PC-3 (cell line): ENCODE measurements around the gene SDK2. TPM values are rescaled to one million over a fixed set of nuclear protein-coding genes. Genes with fewer than 3 reads are reported as not detected.

Experiments used
- ATAC-seq: fragments of 200-7000 bp; cut with Tn5 transposase; 2 replicates; pipeline ENCODE4 v1.9.1; 2020; ENCODE audit warnings: mild to moderate bottlenecking, moderate library complexity
- BruUV-seq: library from RNA; stranded (reverse); fragments of 400-500 nt; replicated peaks from 2 replicates; lab custom pipeline; 2021; lab: Mats Ljungman, UMichigan
- CTCF ChIA-PET: fragments of 300-600 bp; sonication (Branson Sonifier 250); formaldehyde crosslinking; loops from one replicate; lab custom pipeline; 2022; ENCODE audit warnings: antibody characterized with exemption; lab: Charles Lee
- POLR2A ChIA-PET: fragments of 300-600 bp; sonication (Branson Sonifier 250); formaldehyde crosslinking; loops from one replicate; lab custom pipeline; 2022; ENCODE audit warnings: antibody characterized with exemption; ENCODE audit not compliant: unreplicated experiment; lab: Charles Lee
- DNase-seq: peaks from one replicate; pipeline ENCODE4 v3.0.0-alpha.2; 2015
- H2AFZ ChIP-seq: fragments of 300-600 bp; sonication (generic); 2 replicates; pipeline ENCODE4 v1.6.0; 2016; ENCODE audit warnings: antibody characterized with exemption, low read length
- H3F3A ChIP-seq: fragments of 300-600 bp; sonication (generic); one replicate; pipeline ENCODE4 v1.6.0; 2017; ENCODE audit warnings: antibody characterized with exemption, low read length, control low read depth, mild to moderate bottlenecking; ENCODE audit not compliant: unreplicated experiment
- H3K27ac ChIP-seq: fragments of 300-600 bp; sonication (generic); 2 replicates; pipeline ENCODE4 v1.5.1; 2016; ENCODE audit warnings: mild to moderate bottlenecking, low read length
- H3K27me3 ChIP-seq: fragments of 300-600 bp; sonication (generic); 2 replicates; pipeline ENCODE4 v1.6.1; 2016; ENCODE audit warnings: low read length, mixed read lengths
- H3K36me3 ChIP-seq: fragments of 300-600 bp; sonication (generic); 2 replicates; pipeline ENCODE4 v1.6.1; 2016; ENCODE audit warnings: low read depth, mixed run types, low read length, mixed read lengths
- H3K4me1 ChIP-seq: fragments of 300-600 bp; sonication (generic); 2 replicates; pipeline ENCODE4 v1.5.1; 2016; ENCODE audit warnings: low read length; ENCODE audit not compliant: insufficient read depth
- H3K4me2 ChIP-seq: fragments of 300-600 bp; sonication (generic); 2 replicates; pipeline ENCODE4 v1.6.0; 2016; ENCODE audit warnings: low read length
- H3K4me3 ChIP-seq: fragments of 300-600 bp; sonication (generic); 2 replicates; pipeline ENCODE4 v1.5.1; 2016; ENCODE audit warnings: mild to moderate bottlenecking, low read length, mixed read lengths
- H3K79me2 ChIP-seq: fragments of 300-600 bp; sonication (generic); 2 replicates; pipeline ENCODE4 v1.6.1; 2017; ENCODE audit warnings: low read length, mixed read lengths
- H3K9ac ChIP-seq: fragments of 300-600 bp; sonication (generic); 2 replicates; pipeline ENCODE4 v1.6.0; 2016; ENCODE audit warnings: mild to moderate bottlenecking, low read length
- H3K9me2 ChIP-seq: fragments of 300-600 bp; sonication (generic); replicated peaks from 2 replicates; pipeline ENCODE4 v1.6.1; 2016; ENCODE audit warnings: mixed run types, low read length, mixed read lengths
- H3K9me3 ChIP-seq: fragments of 300-600 bp; sonication (generic); 2 replicates; pipeline ENCODE4 v1.6.1; 2016; ENCODE audit warnings: low read length, mixed read lengths
- H4K20me1 ChIP-seq: fragments of 300-600 bp; sonication (generic); 2 replicates; pipeline ENCODE4 v1.6.1; 2016; ENCODE audit warnings: low read length, mixed read lengths
- CTCF ChIP-seq: fragments of 300-600 bp; sonication (generic); conservative IDR thresholded peaks from 2 replicates; pipeline ENCODE4 v1.5.1; 2017; ENCODE audit warnings: antibody characterized with exemption, low read depth, mild to moderate bottlenecking, low read length
- EZH2 ChIP-seq: fragments of 300-600 bp; sonication (generic); IDR thresholded peaks from one replicate; pipeline ENCODE4 v1.6.1; 2017; ENCODE audit warnings: antibody characterized with exemption, mild to moderate bottlenecking, low read length; ENCODE audit not compliant: unreplicated experiment
- EZH2phosphoT487 ChIP-seq: fragments of 300-600 bp; sonication (generic); IDR thresholded peaks from 2 replicates; pipeline ENCODE4 v1.6.1; 2018; ENCODE audit warnings: mild to moderate bottlenecking, antibody characterized with exemption, low read length, borderline replicate concordance
- intact Hi-C: fragments of 100-400 bp; cut with micrococcal nuclease; formaldehyde crosslinking; loops from 2 replicates; pipeline ENCODE4 v1.9.0; 2023
- total RNA-seq: library from RNA; depleted of rRNA; stranded (reverse); fragments of >200 nt; gene quantifications from 2 replicates; pipeline ENCODE4 v1.2.3, GENCODE V29; 2014

The SDK2 gene
- total RNA-seq, 1 experiment from 2014 or later, result 0.07 TPM

DNA sequence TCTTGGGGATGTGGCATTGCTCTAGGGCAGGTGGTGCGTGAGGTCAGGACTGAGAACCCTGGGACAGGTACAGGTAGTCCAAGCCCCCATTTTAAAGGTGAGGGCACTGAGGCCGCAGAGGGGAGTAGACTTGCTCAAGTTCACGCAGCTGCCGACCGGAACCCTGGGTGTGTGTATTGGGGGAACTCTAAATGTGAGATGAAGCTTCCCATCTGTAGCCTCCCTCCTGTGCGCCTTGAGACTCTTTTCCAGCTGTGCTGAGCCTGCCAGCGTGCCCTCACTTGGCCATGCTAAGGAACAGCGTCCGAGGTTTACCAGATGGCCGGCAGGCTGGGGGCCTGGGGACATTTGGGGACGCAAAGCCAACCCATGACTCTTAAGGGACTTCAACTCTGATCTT lies 253.4 kb downstream of the SDK2 start:
- peaks cover 20% of the 10 kb centered on the region; the same call in 1 of the 2 replicates for H3K27me3 ChIP-seq
- no peaks in the 10 kb centered on the region for H3K4me1 ChIP-seq
- BruUV-seq, result no TSS peak
- no peak for TF ChIP-seq CTCF
- TF ChIP-seq EZH2, result no peak
- TF ChIP-seq EZH2phosphoT487, result no peak
- ATAC-seq (no peak), DNase-seq (no peak)
- no peaks in the 10 kb centered on the region for H3K36me3 ChIP-seq
- no peaks in the 10 kb centered on the region for H3K79me2 ChIP-seq
- no peaks in the 10 kb centered on the region for H4K20me1 ChIP-seq
- no peak overlapping the region for H3K9ac ChIP-seq
- ChIA-PET CTCF (no interaction called here), POLR2A (no interaction called here)
- no peak overlapping the region for H3K4me2 ChIP-seq
- H3K9me2 ChIP-seq, result no peaks in the 10 kb centered on the region
- no peak overlapping the region for H3K4me3 ChIP-seq
- intact Hi-C loops, result no loop called here
- H3K27ac ChIP-seq, result no peak overlapping the region
- no peaks in the 10 kb centered on the region for H3F3A ChIP-seq
- H2AFZ ChIP-seq, result no peak overlapping the region
- no peaks in the 10 kb centered on the region for H3K9me3 ChIP-seq

GRCh38 chr17:73390221-73390620 lies 254.0 kb downstream of the SDK2 start:
- H3F3A ChIP-seq, result no peaks in the 10 kb centered on the region
- no peaks in the 10 kb centered on the region for H3K9me2 ChIP-seq
- no peak overlapping the region for H3K27ac ChIP-seq
- ATAC-seq (no peak), DNase-seq (no peak)
- no peak overlapping the region for H3K4me3 ChIP-seq
- H3K27me3 ChIP-seq, result peaks cover 20% of the 10 kb centered on the region
- intact Hi-C loops, result no loop called here
- H3K4me1 ChIP-seq, result no peaks in the 10 kb centered on the region
- ChIA-PET POLR2A (no interaction called here), CTCF (no interaction called here)
- H3K36me3 ChIP-seq, result no peaks in the 10 kb centered on the region
- no peak overlapping the region for H3K4me2 ChIP-seq
- TF ChIP-seq EZH2phosphoT487 (no peak), EZH2 (no peak), CTCF (no peak)
- no peak overlapping the region for H3K9ac ChIP-seq
- no peaks in the 10 kb centered on the region for H3K79me2 ChIP-seq
- H3K9me3 ChIP-seq, result no peaks in the 10 kb centered on the region
- H2AFZ ChIP-seq, result no peak overlapping the region
- no TSS peak for BruUV-seq
- H4K20me1 ChIP-seq, result no peaks in the 10 kb centered on the region

GRCh38 chr17:73389411-73389810 lies 254.8 kb downstream of the SDK2 start:
- no TSS peak for BruUV-seq
- DNase-seq (no peak), ATAC-seq (no peak)
- no peaks in the 10 kb centered on the region for H3K4me1 ChIP-seq
- H3K9ac ChIP-seq, result no peak overlapping the region
- no peak overlapping the region for H3K4me2 ChIP-seq
- no peak overlapping the region for H2AFZ ChIP-seq
- ChIA-PET POLR2A (no interaction called here), CTCF (no interaction called here)
- peaks cover 27% of the 10 kb centered on the region for H3K27me3 ChIP-seq
- no peak overlapping the region for H3K4me3 ChIP-seq
- H4K20me1 ChIP-seq, result no peaks in the 10 kb centered on the region
- no peak for TF ChIP-seq EZH2
- TF ChIP-seq CTCF, result no peak
- TF ChIP-seq EZH2phosphoT487, result no peak
- no peaks in the 10 kb centered on the region for H3F3A ChIP-seq
- intact Hi-C loops, result no loop called here
- H3K9me3 ChIP-seq, result no peaks in the 10 kb centered on the region
- H3K36me3 ChIP-seq, result no peaks in the 10 kb centered on the region
- H3K79me2 ChIP-seq, result no peaks in the 10 kb centered on the region
- H3K27ac ChIP-seq, result no peak overlapping the region
- H3K9me2 ChIP-seq, result no peaks in the 10 kb centered on the region
